HEK293T (cell line): ENCODE measurements around the gene IGSF9B.

Experiments
- ARNT ChIP-seq: fragments of 450-650 bp; IDR thresholded peaks from 2 replicates; pipeline ENCODE4 v1.6.1; 2017; ENCODE audit warnings: mild to moderate bottlenecking
- SP1 ChIP-seq: fragments of 450-650 bp; IDR thresholded peaks from 2 replicates; pipeline ENCODE4 v1.6.1; 2017
- TARDBP ChIP-seq: fragments of 450-650 bp; IDR thresholded peaks from 2 replicates; pipeline ENCODE4 v1.6.1; 2016

GRCh38 chr11:133999355-133999754, 42.6 kb upstream of the IGSF9B start:
- TF ChIP-seq TARDBP (no peak), SP1 (no peak), ARNT (no peak)
